ENCODE data around the gene CYP4V2.

Gene CYP4V2

DNA sequence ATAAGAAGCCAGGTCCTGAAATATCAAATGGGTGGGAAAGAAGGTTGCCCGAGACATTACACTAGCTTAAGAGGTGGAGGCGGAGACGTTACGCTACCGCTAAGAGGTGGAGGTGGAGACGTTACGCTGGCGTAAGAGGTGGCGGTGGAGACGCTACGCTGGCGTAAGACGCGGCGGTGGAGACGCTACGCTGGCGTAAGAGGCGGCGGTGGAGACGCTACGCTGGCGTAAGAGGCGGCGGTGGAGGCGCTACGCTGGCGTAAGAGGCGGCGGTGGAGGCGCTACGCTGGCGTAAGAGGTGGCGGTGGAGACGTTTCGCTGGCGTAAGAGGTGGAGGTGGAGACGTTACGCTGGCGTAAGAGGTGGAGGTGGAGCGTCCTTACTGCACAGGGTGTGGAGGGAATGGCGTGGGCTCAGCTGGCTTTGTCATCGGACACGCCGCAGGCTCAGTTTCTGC is 12.8 kb downstream of the CYP4V2 start:
- Histone ChIP-seq H3K27me3 (ENCODE audit: control insufficient read depth, insufficient read depth, low read length) (no peaks in the 10 kb centered on the region), H3K4me2 (ENCODE audit: low read length) (no peak overlapping the region), H3K36me3 (ENCODE audit: control insufficient read depth, insufficient read depth, low read length) (no peaks in the 10 kb centered on the region), H3K4me1 (peaks cover 2% of the 10 kb centered on the region), H2AFZ (no peak overlapping the region), H3K9ac (no peak overlapping the region), H3K79me2 (no peaks in the 10 kb centered on the region), H3K27ac (no peak overlapping the region), H3K9me3 (ENCODE audit: control insufficient read depth, low read length) (no peaks in the 10 kb centered on the region), H3K4me3 (ENCODE audit: low read depth, low read length) (no peak overlapping the region)
- TF ChIP-seq, protein P1, sequence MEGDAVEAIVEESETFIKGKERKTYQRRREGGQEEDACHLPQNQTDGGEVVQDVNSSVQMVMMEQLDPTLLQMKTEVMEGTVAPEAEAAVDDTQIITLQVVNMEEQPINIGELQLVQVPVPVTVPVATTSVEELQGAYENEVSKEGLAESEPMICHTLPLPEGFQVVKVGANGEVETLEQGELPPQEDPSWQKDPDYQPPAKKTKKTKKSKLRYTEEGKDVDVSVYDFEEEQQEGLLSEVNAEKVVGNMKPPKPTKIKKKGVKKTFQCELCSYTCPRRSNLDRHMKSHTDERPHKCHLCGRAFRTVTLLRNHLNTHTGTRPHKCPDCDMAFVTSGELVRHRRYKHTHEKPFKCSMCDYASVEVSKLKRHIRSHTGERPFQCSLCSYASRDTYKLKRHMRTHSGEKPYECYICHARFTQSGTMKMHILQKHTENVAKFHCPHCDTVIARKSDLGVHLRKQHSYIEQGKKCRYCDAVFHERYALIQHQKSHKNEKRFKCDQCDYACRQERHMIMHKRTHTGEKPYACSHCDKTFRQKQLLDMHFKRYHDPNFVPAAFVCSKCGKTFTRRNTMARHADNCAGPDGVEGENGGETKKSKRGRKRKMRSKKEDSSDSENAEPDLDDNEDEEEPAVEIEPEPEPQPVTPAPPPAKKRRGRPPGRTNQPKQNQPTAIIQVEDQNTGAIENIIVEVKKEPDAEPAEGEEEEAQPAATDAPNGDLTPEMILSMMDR (IDR thresholded peaks at IDR 0.05): no peak

DNA sequence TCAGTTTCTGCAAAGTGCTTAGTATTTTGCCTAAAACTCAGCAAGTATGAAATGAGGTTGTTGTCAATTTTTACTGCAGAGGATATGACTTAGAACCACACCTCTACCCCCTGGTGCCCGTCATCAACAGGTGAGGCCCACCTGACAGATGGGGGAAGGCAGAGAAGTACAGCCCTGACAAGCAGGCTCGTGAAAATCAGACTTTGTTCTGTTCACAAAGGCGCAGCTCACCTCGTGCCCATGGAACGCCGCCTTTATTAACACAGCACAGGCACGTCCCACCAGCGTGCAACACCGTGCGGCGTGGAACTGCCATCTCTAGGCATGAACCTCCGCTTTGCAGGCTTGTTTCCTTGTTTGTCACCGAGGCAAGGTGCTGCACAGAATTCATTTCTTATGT is 13.3 kb downstream of the CYP4V2 start:
- Histone ChIP-seq H3K9me3 (ENCODE audit: control insufficient read depth, low read length) (no peaks in the 10 kb centered on the region), H3K27me3 (ENCODE audit: control insufficient read depth, insufficient read depth, low read length) (no peaks in the 10 kb centered on the region), H3K4me2 (ENCODE audit: low read length) (no peak overlapping the region), H3K4me1 (peaks cover 2% of the 10 kb centered on the region), H2AFZ (no peak overlapping the region), H3K79me2 (no peaks in the 10 kb centered on the region), H3K9ac (no peak overlapping the region), H3K27ac (no peak overlapping the region), H3K36me3 (ENCODE audit: control insufficient read depth, insufficient read depth, low read length) (no peaks in the 10 kb centered on the region), H3K4me3 (ENCODE audit: low read depth, low read length) (no peak overlapping the region)
- TF ChIP-seq, protein P1 (IDR thresholded peaks at IDR 0.05): no peak

DNA sequence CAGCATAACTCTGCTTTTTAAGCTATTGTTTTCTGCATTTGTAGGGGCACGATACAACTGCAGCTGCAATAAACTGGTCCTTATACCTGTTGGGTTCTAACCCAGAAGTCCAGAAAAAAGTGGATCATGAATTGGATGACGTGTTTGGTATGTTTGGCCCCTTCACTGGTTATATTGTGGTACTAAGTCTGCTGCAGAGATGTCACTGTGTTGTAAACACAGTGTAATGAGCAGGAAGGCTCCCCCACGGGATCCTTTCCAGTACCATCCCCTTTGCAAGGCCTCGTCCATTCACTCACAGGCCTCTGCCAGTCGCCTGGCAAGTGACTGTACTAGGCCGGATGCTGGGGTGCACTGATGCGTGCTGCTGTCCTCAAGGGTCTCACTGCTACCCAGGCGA is 13.8 kb downstream of the CYP4V2 start:
- H3K27ac ChIP-seq: no peak overlapping the region
- H3K9me3 ChIP-seq (ENCODE audit: control insufficient read depth, low read length): no peaks in the 10 kb centered on the region
- peaks cover 2% of the 10 kb centered on the region for H3K4me1 ChIP-seq
- H3K4me3 ChIP-seq (ENCODE audit: low read depth, low read length): no peak overlapping the region
- no peaks in the 10 kb centered on the region for H3K79me2 ChIP-seq
- H2AFZ ChIP-seq: no peak overlapping the region
- no peak overlapping the region for H3K9ac ChIP-seq
- no peaks in the 10 kb centered on the region for H3K36me3 ChIP-seq (ENCODE audit: control insufficient read depth, insufficient read depth, low read length)
- no peaks in the 10 kb centered on the region for H3K27me3 ChIP-seq (ENCODE audit: control insufficient read depth, insufficient read depth, low read length)
- no peak overlapping the region for H3K4me2 ChIP-seq (ENCODE audit: low read length)
- TF ChIP-seq, protein P1 (IDR thresholded peaks at IDR 0.05): no peak

DNA sequence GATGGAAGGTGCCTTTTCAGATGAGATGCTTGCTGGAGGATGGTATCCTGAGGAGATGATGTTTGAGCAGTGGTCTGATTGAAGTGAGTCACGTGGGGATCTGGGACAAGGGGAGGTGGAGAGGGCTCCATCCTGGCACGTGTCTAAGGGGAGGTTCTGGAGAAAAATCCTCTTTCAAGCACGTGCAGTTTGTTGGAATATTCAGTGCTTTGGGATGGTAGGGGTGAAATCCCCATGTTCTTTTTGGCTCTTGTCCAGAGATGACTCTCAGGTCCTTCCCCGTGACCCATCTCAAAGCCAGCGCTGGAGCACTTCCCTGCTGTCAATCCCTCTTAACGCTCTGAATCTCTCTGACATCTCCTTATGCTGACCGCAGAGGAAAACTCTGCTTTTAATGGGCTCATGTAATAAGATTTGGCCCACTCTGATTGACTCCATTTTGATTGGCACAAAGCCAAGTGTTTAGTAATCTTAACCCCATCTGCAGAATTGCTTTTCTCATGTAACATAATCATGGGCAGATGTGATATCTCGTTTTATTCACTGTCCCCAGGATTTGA is 25.2 kb downstream of the CYP4V2 start:
- Histone ChIP-seq H3K9me3 (ENCODE audit: control insufficient read depth, low read length) (no peaks in the 10 kb centered on the region), H3K36me3 (ENCODE audit: control insufficient read depth, insufficient read depth, low read length) (no peaks in the 10 kb centered on the region), H3K27me3 (ENCODE audit: control insufficient read depth, insufficient read depth, low read length) (no peaks in the 10 kb centered on the region), H3K27ac (no peak overlapping the region), H3K4me3 (ENCODE audit: low read depth, low read length) (no peak overlapping the region), H3K79me2 (no peaks in the 10 kb centered on the region), H2AFZ (no peak overlapping the region), H3K9ac (no peak overlapping the region), H3K4me2 (ENCODE audit: low read length) (no peak overlapping the region), H3K4me1 (peaks cover 3% of the 10 kb centered on the region)
- TF ChIP-seq, protein P1 (IDR thresholded peaks at IDR 0.05): no peak

DNA sequence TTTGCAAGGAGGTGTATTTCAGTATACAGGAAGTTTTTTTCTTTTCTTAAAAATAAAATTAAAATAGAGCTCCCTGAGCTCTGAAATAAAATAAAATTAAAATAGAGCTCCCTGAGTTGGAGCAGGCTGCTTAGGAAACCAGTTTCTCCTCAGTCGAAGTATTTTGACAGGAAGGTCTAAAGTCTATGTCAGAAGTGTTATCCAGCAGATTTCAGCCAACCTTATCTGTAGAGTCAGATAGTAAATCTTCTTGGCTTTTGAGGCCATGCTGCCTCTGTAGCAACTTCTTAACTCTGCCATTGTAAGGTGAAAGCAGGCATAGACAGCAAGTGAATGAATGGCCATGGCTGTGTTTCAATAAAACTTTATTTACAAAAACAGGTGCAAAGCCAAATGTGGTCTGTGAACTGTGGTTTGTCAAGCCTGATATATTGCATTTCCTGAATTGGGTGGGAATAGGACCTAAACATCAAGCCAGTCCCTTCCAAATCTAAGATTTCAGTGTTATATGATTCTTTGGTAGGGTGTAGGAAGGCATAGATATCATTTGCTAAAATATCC is 26.4 kb downstream of the CYP4V2 start:
- no peaks in the 10 kb centered on the region for H3K79me2 ChIP-seq
- no peaks in the 10 kb centered on the region for H3K36me3 ChIP-seq (ENCODE audit: control insufficient read depth, insufficient read depth, low read length)
- no peak overlapping the region for H3K9ac ChIP-seq
- no peak overlapping the region for H3K4me3 ChIP-seq (ENCODE audit: low read depth, low read length)
- H2AFZ ChIP-seq: no peak overlapping the region
- no peaks in the 10 kb centered on the region for H3K27me3 ChIP-seq (ENCODE audit: control insufficient read depth, insufficient read depth, low read length)
- H3K27ac ChIP-seq: no peak overlapping the region
- H3K4me1 ChIP-seq: peaks cover 3% of the 10 kb centered on the region
- TF ChIP-seq, protein P1 (IDR thresholded peaks at IDR 0.05): no peak
- no peak overlapping the region for H3K4me2 ChIP-seq (ENCODE audit: low read length)
- H3K9me3 ChIP-seq (ENCODE audit: control insufficient read depth, low read length): no peaks in the 10 kb centered on the region
